ENCODE data around the gene NEK11.

- TF ChIP-seq CTCF (IDR thresholded peaks at IDR 0.05) = no peak
- TF ChIP-seq POLR2AphosphoS5 (IDR thresholded peaks at IDR 0.05; ENCODE audit: low read depth, low read length) = no peak
- TF ChIP-seq REST (IDR thresholded peaks at IDR 0.05; ENCODE audit: insufficient read depth in 1 of 2, low read depth in 2 of 2, low read length in 1 of 2) = no peak
- TF ChIP-seq SIN3A (IDR thresholded peaks at IDR 0.05; ENCODE audit: borderline replicate concordance, insufficient read depth, low read depth, low read length) = no peak
- TF ChIP-seq TCF7L2 (IDR thresholded peaks at IDR 0.05; ENCODE audit: low read depth, low read length) = no peak
These were observed 211.8 kb downstream of the NEK11 start for GRCh38 chr3:131238496-131238895.

Data from Panc1 (cell line).